Stimulated activated CD8-positive, alpha-beta memory T cell treated with anti-CD3 and anti-CD28 coated beads, Interleukin-2, amount 100 ng/mL, for 48 hours (primary cell): ENCODE data around the gene AMN.

Experiments
- DNase-seq, 2 donors: peaks; one replicate each; pipeline ENCODE4 v3.0.0-alpha.2; 2020; ENCODE audit warnings: low read depth in 2 of 2

Gene AMN

DNA sequence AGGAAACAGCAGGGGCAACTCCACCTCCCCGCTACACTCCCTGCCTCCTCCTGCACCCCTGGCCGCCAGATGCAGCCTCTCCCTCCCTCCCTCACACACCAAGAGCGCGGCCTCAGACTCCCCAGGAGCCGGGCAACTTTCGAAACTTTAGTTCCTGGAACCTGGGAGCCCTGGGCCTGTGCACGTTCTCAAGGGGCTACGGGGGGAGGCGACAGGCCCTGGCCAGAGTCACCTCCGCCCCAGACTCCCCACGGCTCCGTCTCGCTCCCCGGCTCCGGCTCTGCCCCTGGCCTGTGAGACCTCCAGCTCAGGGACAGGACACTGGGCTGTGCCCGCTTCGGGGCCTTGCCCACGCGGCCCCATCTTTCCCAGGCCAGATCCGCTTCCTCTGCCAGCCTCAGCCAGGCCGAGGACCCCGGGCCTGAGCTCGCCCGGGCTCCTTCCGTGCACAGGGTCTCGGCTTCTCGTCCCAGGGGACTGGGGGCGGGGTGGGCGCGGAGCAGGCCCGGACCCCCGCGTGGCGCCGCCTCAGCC is 5.5 kb downstream of the AMN start:
- no peak for DNase-seq

DNA sequence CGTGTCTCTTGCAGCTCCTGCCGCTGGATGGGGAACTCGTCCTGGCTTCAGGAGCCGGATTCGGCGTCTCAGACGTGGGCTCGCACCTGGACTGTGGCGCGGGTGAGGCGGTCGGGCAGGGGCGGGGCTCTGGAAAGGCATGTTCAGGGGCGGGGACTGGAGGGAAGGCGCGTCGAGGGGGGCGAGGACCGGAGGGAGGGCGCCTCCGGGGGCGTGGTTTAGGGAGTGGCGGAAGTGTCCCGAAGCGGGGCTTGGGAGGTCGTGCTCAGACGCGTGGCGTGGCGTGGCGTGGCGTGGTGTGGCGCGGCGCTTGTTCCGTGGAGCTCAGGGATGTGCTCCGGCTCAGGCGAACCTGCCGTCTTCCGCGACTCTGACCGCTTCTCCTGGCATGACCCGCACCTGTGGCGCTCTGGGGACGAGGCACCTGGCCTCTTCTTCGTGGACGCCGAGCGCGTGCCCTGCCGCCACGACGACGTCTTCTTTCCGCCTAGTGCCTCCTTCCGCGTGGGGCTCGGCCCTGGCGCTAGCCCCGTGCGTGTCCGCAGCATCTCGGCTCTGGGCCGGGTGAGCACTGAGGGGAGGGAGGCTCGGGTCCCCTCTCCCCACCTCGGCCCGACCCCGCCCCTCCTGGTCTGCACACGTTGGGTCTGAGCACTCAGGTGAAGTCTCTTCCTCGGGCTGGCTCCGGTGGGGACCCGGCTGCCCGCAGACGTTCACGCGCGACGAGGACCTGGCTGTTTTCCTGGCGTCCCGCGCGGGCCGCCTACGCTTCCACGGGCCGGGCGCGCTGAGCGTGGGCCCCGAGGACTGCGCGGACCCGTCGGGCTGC is 6.2 kb downstream of the AMN start:
- peak; percentile 61 to 62 for DNase-seq

DNA sequence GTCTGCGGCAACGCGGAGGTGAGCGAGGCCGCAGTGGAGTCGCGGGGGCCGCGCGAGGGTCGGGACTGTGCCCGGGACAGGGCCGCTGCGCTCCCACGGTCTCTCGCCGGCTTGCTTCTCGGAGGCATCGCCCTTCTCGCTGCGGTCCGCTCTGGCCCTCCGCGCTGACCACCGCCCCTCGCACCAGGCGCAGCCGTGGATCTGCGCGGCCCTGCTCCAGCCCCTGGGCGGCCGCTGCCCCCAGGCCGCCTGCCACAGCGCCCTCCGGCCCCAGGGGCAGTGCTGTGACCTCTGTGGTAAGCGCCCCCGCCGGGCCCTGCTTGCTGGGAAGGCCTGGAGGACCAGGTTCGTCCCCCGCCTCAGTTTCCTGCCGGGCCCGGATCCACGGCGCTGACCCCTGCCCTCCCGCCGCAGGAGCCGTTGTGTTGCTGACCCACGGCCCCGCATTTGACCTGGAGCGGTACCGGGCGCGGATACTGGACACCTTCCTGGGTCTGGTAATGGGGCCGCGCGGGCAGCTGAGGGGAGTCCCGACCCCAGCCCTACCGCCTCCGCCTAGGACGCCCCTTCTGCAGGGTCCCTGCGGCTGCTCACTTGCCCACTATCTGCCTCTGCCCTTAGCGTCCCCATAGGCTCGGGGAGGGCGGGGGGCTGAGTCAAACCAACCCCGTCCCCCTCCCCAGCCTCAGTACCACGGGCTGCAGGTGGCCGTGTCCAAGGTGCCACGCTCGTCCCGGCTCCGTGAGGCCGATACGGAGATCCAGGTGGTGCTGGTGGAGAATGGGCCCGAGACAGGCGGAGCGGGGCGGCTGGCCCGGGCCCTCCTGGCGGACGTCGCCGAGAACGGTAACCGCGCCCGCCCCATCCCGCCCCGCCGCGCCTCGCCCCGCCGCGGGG is 7.0 kb downstream of the AMN start:
- no peak for DNase-seq

DNA sequence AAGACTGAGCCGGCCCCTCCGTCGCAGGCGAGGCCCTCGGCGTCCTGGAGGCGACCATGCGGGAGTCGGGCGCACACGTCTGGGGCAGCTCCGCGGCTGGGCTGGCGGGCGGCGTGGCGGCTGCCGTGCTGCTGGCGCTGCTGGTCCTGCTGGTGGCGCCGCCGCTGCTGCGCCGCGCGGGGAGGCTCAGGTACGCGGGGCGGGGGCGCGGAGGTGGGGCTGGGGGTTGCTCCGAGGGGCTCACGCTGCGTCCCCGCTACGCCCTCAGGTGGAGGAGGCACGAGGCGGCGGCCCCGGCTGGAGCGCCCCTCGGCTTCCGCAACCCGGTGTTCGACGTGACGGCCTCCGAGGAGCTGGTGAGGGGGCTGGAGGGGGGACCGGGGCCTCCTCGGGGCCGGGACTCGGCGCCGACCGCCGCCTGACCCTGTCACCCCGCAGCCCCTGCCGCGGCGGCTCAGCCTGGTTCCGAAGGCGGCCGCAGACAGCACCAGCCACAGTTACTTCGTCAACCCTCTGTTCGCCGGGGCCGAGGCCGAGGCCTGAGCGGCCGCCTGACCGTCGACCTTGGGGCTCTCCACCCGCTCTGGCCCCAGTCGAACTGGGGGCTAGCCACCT is 7.8 kb downstream of the AMN start:
- DNase-seq, result no peak

DNA sequence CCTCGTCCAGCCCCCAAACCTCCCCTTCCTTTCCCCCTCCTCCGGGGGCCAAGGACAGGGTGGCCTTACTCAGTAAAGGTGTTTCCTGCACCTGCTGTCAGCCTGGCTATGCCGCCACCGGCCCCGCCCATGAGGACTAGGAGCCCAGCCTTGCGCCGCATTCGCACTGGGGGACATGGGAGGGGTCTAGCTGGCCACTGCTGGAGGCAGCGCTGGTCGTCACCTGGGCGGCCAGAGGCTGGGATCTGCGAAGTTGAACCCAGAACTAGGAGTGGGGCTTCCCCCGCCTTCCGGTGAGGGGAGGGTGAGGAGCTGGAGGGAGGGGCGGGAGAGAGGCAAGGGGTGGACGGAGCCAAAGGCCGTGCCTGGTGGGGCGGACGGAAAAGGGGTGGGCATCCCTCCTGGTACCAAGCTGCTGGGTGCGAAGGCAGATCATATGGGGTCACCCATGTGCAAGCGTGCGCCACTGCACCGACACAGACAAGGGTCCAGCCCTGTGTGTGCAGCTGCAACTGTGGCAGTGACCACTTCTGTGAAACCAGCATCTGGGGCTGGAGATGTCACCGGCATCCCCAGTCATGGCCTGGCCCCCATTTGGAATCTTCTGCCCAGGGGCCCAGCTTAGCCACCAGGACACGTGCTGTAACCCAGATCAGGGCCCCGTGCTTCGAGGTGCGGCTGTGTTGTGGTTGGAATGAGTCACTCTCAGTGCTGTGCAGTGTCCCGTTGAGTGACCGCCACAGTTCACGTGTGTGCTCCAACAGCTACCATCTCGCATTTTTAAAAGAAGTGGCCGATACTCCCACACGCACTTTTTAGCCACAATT is 8.5 kb downstream of the AMN start:
- DNase-seq, result no peak

DNA sequence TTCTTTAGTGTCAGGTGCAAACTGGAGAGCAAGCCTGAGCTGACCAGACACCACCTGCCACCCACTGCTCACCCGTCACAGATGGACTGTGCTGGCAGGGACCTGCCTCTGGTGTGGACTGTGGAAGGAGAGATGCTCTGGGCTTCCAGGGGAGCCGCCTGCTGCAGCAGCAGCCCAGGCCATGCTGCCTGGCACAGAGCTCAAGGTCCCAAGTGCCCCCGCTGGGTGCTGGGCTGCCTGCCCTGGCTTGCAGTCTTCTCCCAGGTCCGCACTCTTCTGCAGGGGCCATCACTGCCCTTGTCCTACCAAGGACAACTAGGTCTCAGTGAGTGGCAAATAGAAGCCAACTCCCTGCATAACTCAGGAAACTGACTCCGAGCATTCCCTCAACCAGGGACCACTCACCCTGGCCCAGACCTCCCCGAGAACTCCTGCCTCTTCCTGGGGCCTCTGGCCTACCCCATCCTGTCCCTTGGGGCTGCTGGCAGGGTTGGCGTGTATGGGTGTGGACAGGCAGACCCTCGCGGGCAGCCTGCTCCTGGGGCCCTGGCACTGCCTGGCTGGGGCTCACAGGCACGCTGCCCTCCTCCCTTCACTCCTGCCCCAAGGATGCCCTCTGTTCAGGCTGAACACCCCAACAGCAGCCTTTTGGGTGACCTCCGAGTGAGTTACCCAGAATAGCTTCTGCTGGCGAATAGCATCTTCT is 9.3 kb downstream of the AMN start:
- no peak for DNase-seq

DNA sequence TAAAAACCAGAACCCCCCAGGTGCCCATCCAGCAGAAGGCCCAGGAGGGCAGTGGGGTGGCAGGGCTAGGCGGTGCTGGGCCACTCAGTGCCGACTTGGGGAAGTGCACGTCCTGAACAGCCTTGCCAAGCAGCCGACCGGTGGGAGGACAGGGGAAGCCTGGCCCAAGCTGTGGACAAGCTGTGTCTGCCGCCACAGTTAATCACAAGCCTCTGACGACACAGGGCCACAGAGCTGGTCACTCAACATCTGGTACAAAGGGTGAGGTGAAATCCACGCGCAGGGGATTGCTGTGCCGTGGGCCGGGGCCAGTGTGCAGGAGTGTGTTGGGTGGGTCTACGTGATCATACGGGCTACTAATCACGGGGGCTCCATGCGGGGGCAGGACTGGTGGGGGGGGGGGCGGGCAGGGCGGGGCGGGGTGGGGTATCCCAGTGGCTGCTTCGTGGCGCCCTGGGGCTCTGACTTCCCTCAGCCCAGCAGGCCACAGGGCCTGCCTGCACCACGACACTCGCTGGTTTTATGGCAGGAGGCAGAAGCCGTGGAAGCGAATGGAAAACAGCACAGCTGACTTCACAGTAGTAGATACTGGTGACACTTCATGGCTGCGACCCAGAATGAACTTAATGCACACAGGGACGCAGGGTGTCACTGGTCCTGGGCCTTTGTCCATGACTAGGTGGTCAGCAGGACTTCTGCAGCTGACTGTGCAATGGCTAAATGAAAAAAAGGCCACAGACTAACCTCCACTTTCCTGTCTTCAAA is 10.2 kb downstream of the AMN start:
- DNase-seq, result no peak

DNA sequence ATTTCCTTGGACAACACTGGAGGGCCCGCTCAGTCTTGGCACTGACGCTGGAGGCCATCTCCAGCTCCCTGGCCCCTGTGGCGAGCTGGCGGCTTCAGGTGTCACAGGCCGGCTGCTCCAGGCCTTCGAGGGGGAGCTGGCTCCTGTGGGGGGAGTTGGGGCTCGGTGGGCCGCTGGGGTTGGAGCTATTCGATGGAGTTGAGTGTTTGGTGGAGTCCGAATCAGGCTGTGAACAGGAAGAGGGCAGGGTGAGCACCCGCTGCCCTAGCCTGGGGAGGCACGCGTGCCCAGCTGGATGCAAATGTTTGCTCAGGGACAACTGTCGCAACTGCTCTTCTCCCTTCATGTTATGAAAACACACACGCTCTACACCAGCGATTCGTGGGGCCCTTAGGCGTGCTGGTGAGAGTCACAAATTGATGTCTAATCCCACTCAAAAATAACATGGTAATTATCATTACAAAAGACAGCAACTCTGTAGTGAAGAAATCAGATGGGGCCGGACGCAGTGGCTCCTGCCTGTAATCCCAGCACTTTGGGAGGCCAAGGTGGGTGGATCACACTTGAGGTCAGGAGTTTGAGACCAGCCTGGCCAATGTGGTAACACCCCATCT is 11.3 kb downstream of the AMN start:
- no peak for DNase-seq

DNA sequence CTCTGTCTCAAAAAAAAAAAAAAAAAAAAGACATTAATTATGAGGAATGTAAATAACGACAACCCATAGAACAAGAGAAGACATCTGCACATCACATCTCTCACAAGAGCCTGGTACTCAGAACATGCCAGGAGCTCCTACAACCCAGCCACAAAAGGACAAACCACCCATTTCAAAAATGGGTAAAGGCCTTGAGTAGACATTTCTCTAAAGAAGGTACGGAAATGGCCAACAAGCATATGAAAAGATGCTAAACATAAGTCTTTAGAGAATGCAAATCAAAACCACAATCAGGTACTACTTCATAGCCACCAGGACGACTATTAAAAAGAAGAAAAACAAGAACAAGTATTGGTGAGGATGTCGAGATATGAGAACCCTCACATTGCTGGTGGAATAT is 13.3 kb downstream of the AMN start:
- no peak for DNase-seq

DNA sequence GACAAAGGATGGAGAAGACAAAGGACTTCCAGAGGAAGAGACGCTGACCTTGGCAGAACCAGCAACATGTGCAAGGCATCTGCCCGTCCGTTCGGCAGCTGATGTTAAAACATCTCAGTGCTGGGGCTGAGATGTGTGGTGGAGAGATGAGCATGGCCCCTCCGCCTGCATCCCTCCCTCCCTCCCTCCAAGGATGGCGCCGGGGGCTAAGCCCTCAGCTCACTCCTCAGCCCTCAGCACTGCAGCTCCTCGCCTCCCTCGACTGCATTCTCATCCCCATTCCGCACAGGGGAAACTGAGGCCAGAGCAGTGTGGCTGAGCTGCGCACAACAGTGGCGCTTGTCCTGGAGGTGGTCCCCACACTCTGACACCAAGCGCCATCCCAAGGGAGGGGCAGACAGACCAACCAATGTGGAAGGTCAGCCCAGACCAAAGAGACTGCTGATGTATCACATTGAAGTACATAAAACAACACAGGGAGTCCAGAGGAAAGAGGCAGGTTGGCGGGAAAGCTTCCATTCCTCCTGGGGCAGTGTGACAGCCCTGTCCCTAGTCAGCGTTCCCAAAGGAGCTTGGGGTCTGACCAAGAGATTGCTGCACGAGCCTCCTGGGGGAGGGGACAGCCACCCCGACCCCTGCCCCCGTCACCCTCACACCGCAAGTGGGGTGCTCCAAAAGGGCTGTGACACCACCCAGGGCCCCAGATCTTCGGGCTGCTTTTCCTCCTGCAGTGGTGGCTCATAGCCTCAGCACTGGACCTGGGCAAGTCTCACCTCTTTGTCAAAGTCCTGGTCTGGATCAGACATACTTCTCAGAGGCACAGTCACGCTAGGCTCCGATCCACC is 15.1 kb downstream of the AMN start:
- DNase-seq, result no peak

DNA sequence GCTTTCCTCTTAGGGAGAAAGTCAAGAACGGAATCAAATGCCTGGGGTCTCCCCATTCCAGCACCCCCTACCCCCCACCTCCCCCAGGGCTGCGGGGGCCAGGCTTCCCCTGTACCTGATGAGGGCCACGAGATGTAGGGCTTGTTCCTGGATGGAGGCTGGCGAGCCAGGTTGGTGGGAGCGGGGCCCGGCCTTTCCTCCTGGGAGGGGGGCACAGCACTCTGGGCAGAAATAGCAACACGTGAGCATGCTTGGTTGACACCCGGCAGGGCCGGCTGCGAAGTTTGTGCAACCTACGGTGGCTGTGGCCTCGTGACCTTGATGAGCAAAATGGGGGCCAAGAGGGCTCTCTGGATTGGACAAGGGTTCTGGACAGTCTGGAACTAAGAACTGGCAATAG is 15.7 kb downstream of the AMN start:
- no peak for DNase-seq

DNA sequence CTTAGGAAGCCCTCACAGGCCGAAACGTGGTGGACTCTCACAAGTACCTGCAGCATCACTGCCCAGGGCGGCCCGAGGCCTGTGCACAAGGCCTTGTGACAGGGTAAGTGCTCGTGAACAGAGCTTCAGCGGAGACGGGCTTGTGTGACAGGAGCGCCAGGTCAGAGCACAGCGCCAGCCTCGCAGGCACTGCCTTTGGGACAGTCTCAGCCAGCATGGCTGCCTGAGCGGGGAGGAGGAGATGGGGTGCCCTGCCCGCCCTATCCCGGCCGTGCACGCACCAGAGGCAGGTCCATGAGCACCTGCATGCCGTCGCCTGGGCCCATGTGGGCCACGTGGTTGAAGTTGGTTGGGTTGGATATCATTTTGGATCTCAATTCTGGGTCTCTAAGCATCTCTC is 16.9 kb downstream of the AMN start:
- no peak for DNase-seq

DNA sequence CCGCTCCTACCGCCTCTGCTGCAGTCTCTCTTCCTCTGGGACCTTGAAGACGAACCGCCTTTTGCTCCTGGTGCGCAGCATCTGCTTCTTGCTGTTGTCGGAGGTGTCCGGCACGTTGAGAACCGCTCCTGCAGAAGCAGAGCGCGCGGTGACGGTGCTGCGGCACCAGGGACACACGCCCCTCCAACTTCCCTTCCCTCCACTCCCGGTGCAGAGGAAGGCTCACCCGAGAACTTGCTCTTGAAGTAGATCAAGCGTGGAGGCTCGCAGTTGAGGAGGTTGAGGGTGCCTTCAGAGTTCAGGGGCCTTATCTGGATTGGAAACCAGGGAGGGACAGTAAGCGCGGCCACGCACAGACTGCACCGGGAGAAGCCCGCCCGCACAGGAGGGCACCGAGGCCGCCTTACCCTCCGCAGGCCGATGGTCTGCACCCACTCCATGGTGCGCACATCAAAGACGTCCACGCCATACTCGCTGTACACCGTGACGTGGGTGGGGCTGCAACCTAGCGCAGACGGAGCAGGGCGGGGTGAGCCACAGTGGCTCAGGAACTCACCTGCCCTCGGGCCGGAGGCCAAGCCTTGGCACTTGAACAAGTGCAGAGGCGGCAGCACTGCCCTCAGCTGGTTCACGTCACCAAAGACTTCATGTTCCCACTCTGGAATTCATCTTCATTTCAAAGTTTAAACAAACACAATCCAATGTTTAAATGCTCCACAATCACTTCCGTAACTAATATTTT is 17.5 kb downstream of the AMN start:
- DNase-seq, result no peak

DNA sequence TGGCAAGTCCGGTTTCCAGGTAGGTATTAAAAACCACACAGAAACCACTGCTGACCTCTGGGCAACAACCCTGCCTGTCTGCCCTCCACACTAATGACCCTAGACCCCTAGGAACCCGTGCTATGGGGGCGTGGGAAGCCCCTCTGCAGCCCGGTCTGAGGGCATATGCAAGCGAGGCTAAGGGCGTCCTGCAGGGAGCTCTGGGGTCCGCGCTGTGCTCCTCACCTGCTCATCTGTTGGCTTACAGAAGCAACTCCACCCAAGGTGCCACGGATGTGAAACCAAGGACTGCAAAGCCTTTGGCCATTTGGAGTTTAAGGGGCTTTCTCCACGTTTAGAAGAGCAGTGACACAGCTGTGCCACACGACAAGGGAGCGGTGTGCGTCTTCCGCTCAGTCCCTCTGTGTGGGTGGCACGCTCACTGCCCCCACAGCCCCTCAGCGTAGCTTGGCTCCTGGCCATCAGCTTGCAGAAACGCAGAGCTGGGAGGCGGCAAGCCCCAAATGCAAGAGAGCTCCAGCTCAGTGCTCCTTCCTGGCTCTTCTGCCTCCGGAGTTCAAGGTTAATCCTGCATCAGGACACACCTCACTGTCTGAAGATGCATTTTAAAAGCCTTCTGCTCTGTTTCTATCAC is 18.4 kb downstream of the AMN start:
- DNase-seq, result no peak

DNA sequence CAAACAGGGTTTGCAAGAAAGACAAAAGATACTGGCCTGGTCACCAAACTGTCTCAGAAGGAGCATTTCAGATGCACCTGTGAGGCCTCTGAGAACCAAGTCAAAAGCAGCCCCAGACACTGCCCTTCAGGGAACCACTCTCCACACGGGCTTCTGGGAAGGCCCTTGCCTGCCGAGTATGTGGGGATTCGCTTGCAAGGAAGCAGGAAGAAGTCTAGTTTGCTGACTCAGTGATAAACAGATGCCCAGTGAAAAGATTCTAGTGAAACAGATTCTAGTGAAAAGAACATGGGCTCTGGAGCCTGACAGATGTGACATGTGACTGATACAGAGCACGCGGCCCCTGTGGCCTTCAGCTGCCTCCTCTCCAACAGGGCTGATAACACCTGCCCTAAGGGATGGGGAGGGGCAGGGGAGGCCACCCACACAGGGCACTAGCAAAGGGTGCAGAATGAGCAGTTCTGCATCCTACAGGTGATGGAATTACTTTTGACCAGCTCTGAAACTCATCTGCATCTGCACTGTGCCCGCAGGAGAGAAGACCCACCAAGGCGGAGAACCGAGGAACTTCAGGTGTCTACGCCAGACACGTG is 19.1 kb downstream of the AMN start:
- no peak for DNase-seq

DNA sequence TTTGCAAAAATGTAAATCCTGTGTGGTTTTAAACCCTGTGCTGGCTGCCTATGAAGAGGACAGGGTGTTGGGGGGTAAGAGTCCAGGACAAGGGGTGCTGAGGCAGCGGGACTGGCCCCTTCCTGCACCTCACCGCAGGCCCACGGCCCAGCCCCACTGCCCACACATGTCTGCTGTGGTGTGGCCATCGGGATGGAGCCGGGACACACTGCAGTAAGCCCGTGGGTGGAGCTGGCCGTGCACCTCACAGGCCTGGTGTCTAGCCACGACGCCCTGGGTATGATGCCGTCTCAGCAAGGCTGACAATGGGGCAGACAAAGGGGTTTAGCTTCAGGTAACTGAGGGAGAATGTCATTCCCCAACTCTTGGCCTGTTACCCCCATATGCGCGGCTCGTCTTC is 19.6 kb downstream of the AMN start:
- DNase-seq, result no peak

DNA sequence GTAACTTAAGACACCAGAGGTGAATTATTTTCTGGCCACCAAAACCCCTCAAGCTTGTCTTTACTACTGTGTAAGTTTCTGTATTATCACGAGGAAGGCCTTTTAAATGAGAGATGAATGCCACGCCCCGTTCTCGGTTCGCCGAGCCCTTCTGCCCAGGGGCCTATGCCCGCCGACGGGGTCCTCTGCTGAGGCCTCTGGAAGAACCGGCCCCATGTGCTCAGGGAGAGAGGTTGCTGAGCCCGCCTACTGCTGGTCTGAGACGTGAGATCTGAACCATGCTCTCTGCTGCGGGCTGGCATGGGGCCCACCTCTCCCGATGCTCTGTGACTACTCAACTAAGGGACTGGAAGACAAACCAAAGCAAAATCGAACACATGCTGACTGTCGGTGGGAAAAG is 21.0 kb downstream of the AMN start:
- no peak for DNase-seq
